Left ventricle myocardium inferior (tissue), 1 donor: ENCODE data around the gene C10orf67. TPM values are rescaled to one million over a fixed set of nuclear protein-coding genes. Genes with fewer than 3 reads are reported as not detected.

Source experiments
- DNase-seq: peaks from one replicate; pipeline ENCODE4 v3.0.0-alpha.2; 2020
- H3K27ac ChIP-seq: fragments of 200-600 bp; replicated peaks from 2 replicates; pipeline ENCODE4 v1.8.0; 2021
- H3K27me3 ChIP-seq: fragments of 200-600 bp; 2 replicates; pipeline ENCODE4 v1.8.0; 2021; ENCODE audit warnings: low read depth
- H3K36me3 ChIP-seq: fragments of 200-600 bp; 2 replicates; pipeline ENCODE4 v1.8.0; 2021
- H3K4me1 ChIP-seq: fragments of 200-600 bp; 2 replicates; pipeline ENCODE4 v1.8.0; 2021
- H3K4me3 ChIP-seq: fragments of 200-600 bp; 2 replicates; pipeline ENCODE4 v1.8.0; 2021; ENCODE audit warnings: mild to moderate bottlenecking, moderate library complexity
- H3K9me3 ChIP-seq: fragments of 200-600 bp; replicated peaks from 2 replicates; pipeline ENCODE4 v1.8.0; 2021
- CTCF ChIP-seq: fragments of 200-600 bp; IDR thresholded peaks from 2 replicates; pipeline ENCODE4 v1.8.0; 2021; ENCODE audit warnings: antibody characterized with exemption, mild to moderate bottlenecking, borderline replicate concordance
- intact Hi-C: fragments of 100-400 bp; cut with micrococcal nuclease; formaldehyde crosslinking; loops from one replicate; pipeline ENCODE4 v1.11.0; 2022
- total RNA-seq: library from RNA; stranded (reverse); fragmentation: NEBNext Ultra II Directional; extraction: Animal tissue kit (Norgen Biotek cat#: 25700); gene quantifications from one replicate; pipeline ENCODE4 v1.2.1, GENCODE V29; 2021
- donor health status: DM: no; HTN: yes; CAD: no; lungs with severe emphysema.

The C10orf67 gene
- total RNA-seq, 1 donor from 2014 or later, result 0.36 TPM

GRCh38 chr10:23186178-23186577 is 158.4 kb downstream of the C10orf67 start:
- Histone ChIP-seq H3K9me3 (no peaks in the 10 kb centered on the region), H3K4me3 (no peak overlapping the region), H3K4me1 (no peaks in the 10 kb centered on the region), H3K36me3 (no peaks in the 10 kb centered on the region), H3K27ac (no peak overlapping the region), H3K27me3 (peaks cover 94% of the 10 kb centered on the region)
- no peak for TF ChIP-seq CTCF
- DNase-seq, result no peak
- intact Hi-C loops, result no loop called here

DNA sequence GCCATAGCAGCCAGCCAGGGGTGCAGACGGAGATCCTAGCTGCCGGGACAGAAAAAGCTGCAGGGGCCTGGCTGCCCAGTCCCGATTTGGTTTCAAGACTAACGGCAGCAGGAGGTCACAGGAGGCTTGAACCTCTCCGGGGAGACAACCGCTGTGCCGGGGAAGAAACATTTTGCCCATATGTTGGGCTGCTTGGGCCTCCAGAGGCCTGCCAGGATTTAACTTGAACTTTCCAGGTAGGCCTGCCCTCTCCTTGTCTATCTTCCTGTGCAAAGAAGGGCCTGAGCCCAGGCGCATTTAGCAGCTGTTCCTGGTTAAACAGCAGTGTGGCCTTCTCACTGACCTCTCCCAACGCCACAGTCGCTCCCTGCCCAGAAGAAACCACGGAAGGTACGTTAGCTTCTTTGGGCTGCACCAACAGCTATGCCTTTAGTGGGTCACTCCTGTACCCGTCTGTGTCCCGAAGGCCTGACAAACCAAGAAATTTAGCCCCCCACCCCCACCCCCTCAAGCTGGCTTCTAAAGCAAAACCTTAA is 169.6 kb downstream of the C10orf67 start:
- H3K27me3 ChIP-seq, result peaks cover 100% of the 10 kb centered on the region
- no peak overlapping the region for H3K4me3 ChIP-seq

DNA sequence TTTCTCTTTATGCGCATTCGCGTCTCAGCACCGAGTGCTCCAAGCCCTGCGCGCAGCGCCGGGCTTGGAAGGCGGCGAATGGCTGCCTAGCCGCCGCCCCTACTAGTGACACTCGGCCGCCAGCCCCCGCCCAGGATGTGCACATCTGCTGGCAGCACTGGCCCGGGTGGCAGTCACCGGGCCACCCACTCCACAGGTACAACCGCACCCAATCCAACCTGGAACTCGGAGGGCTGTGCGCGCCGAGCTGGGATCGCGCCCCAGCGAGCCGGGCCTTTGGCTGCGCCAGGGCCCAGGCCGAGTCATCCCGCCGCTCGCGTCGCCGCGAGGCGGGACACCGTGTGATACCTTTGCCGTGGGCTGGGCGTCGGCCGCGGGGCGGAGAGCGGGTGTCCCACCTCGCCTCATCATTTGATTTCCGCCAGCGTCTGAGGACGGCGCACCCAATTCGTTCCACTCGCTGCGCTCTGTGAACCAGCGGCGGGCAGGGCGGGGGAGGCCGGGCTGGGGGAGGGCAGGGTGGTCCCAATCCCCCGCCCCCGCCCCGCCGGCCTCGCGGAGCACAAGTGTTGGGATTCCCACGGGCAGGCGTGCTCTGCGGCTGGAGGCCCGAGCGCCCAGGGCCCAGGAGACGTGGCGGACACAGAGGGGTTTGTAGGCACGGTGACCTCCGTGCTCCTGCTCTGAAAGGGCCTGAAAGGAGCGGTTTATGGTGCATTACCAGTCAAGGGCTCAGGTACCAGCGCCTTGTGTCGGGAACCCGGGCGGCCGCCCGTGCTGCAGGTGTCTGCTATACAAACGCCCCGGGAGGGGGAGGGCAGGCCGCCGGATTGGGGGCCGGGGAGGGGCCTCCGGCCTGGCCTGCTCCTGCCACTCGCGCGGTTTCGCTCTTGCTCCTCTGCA is 170.3 kb downstream of the C10orf67 start:
- intact Hi-C loops, result no loop called here
- Histone ChIP-seq H3K4me3 (peak overlapping the region; percentile 56), H3K36me3 (no peaks in the 10 kb centered on the region), H3K4me1 (peaks cover 26% of the 10 kb centered on the region), H3K9me3 (no peaks in the 10 kb centered on the region), H3K27ac (no peak overlapping the region), H3K27me3 (peaks cover 100% of the 10 kb centered on the region)
- no peak for TF ChIP-seq CTCF
- DNase-seq, result no peak

More for the DNA sequence above, 169.6 kb downstream of the C10orf67 start:
- H3K9me3 ChIP-seq, result no peaks in the 10 kb centered on the region
- no peak for DNase-seq
- H3K36me3 ChIP-seq, result no peaks in the 10 kb centered on the region
- peaks cover 26% of the 10 kb centered on the region for H3K4me1 ChIP-seq
- H3K27ac ChIP-seq, result no peak overlapping the region
- TF ChIP-seq CTCF, result no peak
- intact Hi-C loops, result no loop called here

DNA sequence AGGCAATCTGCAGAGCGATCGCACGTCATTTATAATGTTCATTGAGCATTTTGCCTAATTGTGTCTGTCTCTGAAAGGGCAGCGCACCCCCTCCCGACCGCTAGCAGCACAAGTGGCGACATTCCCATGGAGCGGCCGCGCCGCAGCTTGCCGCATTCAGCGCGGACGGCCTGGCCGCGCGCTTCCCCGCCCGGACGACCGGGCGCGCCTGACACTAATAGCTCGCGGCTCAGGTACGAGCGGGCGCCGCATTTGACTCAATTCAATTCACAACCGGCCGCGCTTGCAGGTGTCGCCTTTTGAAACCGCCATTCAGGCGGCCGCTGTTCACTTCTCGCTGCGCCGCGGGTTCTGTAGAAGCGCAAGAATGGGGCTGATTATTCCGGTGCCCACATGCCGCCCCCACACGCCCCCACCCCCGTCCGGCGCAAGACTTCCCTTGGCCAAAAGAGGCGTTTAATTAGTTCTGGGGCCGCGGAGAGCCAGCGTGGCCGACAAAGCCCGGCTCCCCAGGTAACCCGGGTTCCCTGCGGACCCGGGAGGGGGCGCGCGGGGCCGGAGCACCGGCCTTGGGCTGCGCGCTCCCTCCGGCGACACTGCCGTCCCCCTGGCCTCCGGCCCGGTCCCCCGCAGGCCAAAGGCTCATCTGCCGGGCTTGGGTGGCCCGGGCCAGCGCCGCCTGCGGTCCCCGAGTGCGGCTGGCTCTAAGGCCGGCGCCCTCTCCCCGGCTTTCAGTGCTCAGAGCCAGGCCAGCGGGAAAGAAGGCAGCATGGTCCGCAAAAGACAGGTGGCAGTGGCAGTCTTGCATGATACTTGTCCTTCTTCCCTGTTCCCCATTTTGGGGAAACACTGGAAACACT is 171.2 kb downstream of the C10orf67 start:
- H3K27me3 ChIP-seq, result peaks cover 100% of the 10 kb centered on the region
- intact Hi-C loops, result no loop called here
- H3K9me3 ChIP-seq, result no peaks in the 10 kb centered on the region
- H3K4me3 ChIP-seq, result peak overlapping the region; percentile 56
- peaks cover 26% of the 10 kb centered on the region for H3K4me1 ChIP-seq
- no peak overlapping the region for H3K27ac ChIP-seq
- no peak for TF ChIP-seq CTCF
- H3K36me3 ChIP-seq, result no peaks in the 10 kb centered on the region
- DNase-seq, result no peak

DNA sequence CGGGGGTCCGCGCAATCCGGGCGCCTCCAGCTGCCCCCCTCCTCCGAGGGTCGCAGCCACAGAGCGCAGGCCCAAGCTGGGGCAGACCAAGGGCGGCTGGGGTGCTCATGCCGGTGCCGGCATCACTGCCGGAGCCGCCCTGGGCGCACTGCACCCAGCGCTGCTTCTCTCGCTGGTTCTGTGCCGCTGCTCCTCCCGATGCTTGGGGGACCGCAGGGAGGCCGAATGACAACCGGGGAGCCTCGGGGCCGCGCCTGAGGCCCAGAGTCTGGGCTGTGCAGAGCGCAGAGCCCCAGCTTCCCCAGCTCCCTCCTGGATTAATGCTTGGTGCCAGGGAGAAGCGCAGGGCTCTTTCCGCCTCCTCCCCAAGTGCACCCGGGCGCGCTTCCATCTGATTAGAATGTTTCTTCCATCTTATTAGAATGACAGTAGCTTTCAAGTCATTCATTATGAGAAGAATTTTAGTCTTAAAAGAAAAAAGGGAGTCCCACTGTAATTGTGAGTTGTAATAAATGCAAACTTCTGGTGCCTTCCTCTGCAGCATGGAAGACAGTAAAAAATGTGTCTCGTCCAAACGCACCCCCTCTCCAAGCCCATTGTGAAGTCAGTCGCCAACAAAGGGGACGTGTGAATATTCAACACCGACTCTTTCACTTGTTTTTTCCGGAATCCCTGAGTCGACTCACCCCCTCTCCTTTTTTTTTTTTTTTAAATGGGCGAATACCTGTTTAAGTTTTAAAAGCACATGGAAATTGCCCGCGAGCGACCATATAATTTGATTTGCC is 172.0 kb downstream of the C10orf67 start:
- Histone ChIP-seq H3K4me3 (peak overlapping the region; percentile 56), H3K36me3 (no peaks in the 10 kb centered on the region), H3K4me1 (peaks cover 26% of the 10 kb centered on the region), H3K27me3 (peaks cover 99% of the 10 kb centered on the region), H3K9me3 (no peaks in the 10 kb centered on the region), H3K27ac (no peak overlapping the region)
- intact Hi-C loops, result no loop called here
- DNase-seq, result no peak
- TF ChIP-seq CTCF, result no peak
